GM04504 (cell line): Measurements from ENCODE around the gene MAD1L1.
A peak's percentile ranks its signal among the peaks of the same experiment; 100 is the strongest.

ENCODE experiments used
- DNase-seq: peaks from one replicate; pipeline ENCODE4 v3.0.0-alpha.2; 2012; ENCODE audit warnings: low read depth

MAD1L1 gene

GRCh38 chr7:2116989-2117591, 115.7 kb downstream of the MAD1L1 start:
- no peak for DNase-seq

DNA sequence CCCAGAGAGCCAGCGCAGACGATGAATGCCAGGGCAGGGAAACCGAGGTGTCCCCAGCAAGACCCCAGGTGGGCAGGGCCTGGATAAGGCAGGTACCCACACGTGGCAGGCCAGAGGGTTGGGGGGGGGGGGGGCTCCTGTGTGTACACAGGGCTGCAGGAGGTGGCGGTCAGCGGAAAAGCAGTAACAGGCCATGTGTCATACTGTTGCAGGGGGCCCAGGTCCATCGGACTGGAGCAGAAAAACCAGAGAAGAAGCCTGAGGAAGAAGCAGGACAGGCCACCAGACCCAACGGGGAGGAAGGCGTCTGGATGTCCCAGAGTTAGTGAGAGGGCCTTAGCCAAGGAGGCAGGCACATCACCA, 116.3 kb downstream of the MAD1L1 start:
- DNase-seq: no peak

GRCh38 chr7:2115760-2116447, 116.8 kb downstream of the MAD1L1 start:
- no peak for DNase-seq

GRCh38 chr7:2114926-2115759, 117.6 kb downstream of the MAD1L1 start:
- DNase-seq: no peak

GRCh38 chr7:2114052-2114451, 118.7 kb downstream of the MAD1L1 start:
- DNase-seq: peak; percentile 48

- DNase-seq: no peak
These were observed 120.2 kb downstream of the MAD1L1 start for GRCh38 chr7:2112261-2113198.

DNA sequence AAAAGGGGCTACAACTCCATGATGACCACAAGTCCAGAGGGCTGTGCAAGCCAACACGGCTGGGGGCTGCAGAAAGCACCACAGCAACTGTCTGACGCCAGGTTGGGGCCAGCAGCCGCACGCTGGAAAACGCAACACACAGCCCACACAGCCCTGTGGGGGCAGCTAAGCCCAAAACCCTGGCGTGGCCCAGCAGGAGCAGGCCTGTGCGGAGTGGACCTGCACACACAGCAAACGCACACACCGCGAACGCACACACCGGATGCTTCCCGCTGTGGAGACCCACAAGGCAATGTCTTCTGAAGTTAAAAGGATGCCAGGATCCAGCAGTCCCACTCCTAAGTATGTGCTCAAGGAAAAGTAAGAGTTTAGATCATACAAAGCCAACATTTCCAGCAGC, 121.2 kb downstream of the MAD1L1 start:
- DNase-seq: no peak

DNA sequence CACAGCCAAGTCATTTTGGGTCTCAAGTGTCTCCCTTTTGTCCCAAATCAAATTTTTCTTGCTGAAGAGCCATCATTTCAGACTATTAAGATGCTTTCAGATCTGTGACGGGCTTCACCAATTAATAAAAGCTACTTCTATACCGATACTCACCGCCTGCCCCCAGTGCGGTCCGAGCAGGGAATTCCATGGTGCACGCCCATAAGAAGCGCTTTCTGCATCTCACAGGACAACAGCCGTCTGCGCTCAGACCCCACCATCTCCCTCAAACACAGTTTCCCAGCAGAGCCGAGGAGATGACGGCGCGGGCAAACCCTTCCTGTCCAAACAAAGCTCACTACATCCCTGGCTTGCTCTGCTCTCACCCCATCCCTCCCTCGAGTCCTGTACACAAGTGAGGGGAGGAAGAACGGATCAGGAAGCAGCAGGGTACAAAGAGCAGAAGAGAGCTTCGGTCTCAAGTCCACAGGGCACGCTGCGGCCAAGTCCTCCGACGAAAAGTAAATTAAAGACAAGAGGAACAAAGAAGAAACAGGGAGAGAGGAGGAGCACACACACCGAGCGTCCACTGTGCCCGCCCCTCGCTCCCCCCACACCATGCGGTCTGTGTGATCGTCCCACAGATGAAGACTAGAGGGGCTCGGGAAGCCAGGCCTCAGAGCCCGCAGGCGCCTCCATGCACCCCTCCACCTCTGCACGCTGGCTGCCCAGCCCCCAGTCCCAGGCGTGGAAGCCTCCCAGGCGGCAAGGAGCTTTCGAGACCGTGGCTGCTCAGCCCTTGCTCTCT, 121.9 kb downstream of the MAD1L1 start:
- no peak for DNase-seq

GRCh38 chr7:2109936-2110609, 122.7 kb downstream of the MAD1L1 start:
- peak; percentile 78 for DNase-seq

GRCh38 chr7:2109251-2109872, 123.4 kb downstream of the MAD1L1 start:
- no peak for DNase-seq

GRCh38 chr7:2108501-2109250, 124.1 kb downstream of the MAD1L1 start:
- no peak for DNase-seq

DNA sequence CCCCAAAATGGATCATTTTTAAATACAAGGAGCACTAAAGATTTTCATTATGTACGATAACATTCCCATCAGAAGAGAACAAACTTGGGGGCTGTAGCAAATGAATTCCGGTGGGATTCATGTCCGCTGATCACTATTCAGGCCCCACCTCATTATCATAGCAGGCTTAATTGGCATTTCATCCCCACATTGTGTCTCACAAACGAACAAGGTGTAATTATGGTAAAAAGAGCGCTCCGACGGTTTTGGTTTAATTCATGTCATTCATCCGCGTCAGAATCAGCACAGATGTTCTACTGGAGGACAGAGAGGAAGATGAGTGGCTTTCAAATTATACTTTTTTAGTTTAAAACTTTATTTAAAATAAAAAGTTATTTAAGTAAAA, 124.7 kb downstream of the MAD1L1 start:
- no peak for DNase-seq

DNA sequence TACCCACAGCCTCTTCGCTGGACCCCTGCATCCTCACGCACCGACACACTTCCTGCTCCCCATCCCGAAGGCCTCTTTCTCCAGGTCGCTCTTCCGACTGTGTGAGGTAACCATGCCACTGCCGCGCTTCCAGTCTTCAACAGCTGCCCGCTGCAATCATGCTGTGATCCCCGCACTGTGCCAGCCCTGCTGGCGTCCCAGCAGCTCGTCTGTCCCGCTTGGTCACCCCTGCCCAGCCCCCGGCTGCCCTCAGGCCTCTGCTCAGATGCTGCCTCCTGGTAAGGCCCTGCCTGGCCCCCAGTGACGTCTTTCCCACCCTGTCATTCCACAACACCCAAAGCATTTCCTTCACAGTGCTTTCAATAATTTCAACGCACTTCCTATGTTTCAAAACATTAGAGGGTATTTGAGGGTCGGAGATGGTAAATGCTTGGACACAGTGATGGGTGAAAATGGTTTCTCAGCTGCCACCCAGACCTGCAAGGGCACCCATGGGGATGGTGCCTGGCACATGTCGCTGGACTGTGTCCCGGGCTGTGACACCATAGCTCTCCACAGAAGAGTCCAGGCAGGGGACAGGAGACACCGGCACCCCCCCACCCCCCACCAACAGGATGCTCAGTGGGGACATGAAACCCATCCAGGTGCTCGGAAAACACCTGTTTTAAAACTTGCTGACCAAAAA, 125.2 kb downstream of the MAD1L1 start:
- no peak for DNase-seq

DNA sequence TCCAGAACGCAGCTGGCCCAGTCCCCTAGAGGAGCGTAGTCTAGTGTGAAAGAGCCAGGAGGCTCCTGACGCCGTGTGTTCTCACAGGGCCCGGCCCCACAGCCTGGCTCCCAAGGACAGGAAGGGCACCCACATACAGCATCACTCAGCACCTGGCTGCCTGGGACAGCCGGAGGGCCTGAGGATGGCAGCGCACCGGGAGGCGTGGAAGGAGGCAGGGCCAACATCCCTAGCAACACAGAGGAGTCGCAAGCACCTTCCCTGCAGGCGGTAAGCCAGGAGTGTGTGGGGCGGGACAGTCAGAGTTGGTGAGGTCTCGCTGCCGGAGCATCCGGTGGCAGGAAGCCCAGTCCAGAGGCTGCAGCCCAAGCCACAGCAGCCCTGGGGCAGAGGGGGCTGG, 125.8 kb downstream of the MAD1L1 start:
- DNase-seq: no peak

- no peak for DNase-seq
These were observed 126.3 kb downstream of the MAD1L1 start for GRCh38 chr7:2106440-2106839.

GRCh38 chr7:2105917-2106316, 126.8 kb downstream of the MAD1L1 start:
- no peak for DNase-seq

- no peak for DNase-seq
These were observed 127.5 kb downstream of the MAD1L1 start for GRCh38 chr7:2105280-2105679.

GRCh38 chr7:2104716-2105115, 128.0 kb downstream of the MAD1L1 start:
- peak; percentile 25 for DNase-seq
